Neutrophil (primary cell): ENCODE results near the gene TRIM15.

Source experiments
- H3K27ac ChIP-seq: fragments of 200-600 bp; sonication (generic); 2 replicates; pipeline ENCODE4 v1.5.1; 2016; ENCODE audit warnings: mild to moderate bottlenecking, moderate library complexity
- H3K27me3 ChIP-seq: fragments of 200-600 bp; sonication (generic); 2 replicates; pipeline ENCODE4 v1.6.0; 2016; ENCODE audit warnings: mild to moderate bottlenecking
- H3K36me3 ChIP-seq: fragments of 200-600 bp; sonication (generic); 2 replicates; pipeline ENCODE4 v1.5.1; 2017
- H3K4me1 ChIP-seq, 2 experiments: fragments of 200-600 bp in 1 of 2; sonication (generic) in 1 of 2; 1 replicate in 1 of 2; 2 replicates in 1 of 2; pipeline versions ENCODE4 v1.5.1 to v1.6.1; 2013 to 2016; ENCODE audit warnings: low read depth in 1 of 2, low read length in 1 of 2, mild to moderate bottlenecking in 1 of 2, moderate library complexity in 1 of 2; ENCODE audit not compliant: control insufficient read depth in 1 of 2, insufficient read depth in 1 of 2
- H3K4me3 ChIP-seq, 2 experiments: fragments of 200-600 bp in 1 of 2; sonication (generic) in 1 of 2; 1 replicate in 1 of 2; 2 replicates in 1 of 2; pipeline ENCODE4 v1.5.1; 2013 to 2016; ENCODE audit warnings: low read depth in 1 of 2, low read length in 1 of 2, mild to moderate bottlenecking in 1 of 2, moderate library complexity in 1 of 2
- H3K9me3 ChIP-seq: fragments of 200-600 bp; sonication (generic); 2 replicates; pipeline ENCODE4 v1.5.1; 2016
- TF ChIP-seq, protein P1 (sequence below): fragments of 200-600 bp; sonication (generic); IDR thresholded peaks from 2 replicates; pipeline ENCODE4 v1.5.1; 2016; ENCODE audit warnings: antibody characterized with exemption

The TRIM15 gene

DNA sequence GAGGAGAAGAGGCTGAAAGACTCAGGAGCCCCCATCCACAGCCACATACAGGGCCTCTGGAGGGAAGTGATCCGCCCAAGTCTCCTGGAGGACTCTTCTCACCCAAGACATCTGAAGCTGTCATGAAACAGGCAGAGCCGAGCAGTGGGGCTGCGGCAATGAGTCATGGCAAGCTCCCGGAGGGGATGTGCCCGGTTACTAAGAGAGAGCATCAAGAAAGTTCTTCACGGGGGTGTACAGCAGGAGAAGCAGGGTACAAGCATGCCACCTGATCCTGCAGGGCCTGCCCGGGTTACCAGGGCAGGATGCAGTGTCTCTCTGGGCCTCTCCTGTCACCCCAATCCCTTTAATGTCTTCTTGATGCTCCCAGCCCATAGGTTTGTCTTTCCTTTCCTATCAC, 28.7 kb downstream of the TRIM15 start:
- H3K4me1 ChIP-seq, result no peaks in the 10 kb centered on the region
- H3K27me3 ChIP-seq, result no peaks in the 10 kb centered on the region
- TF ChIP-seq, protein P1, sequence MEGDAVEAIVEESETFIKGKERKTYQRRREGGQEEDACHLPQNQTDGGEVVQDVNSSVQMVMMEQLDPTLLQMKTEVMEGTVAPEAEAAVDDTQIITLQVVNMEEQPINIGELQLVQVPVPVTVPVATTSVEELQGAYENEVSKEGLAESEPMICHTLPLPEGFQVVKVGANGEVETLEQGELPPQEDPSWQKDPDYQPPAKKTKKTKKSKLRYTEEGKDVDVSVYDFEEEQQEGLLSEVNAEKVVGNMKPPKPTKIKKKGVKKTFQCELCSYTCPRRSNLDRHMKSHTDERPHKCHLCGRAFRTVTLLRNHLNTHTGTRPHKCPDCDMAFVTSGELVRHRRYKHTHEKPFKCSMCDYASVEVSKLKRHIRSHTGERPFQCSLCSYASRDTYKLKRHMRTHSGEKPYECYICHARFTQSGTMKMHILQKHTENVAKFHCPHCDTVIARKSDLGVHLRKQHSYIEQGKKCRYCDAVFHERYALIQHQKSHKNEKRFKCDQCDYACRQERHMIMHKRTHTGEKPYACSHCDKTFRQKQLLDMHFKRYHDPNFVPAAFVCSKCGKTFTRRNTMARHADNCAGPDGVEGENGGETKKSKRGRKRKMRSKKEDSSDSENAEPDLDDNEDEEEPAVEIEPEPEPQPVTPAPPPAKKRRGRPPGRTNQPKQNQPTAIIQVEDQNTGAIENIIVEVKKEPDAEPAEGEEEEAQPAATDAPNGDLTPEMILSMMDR, result no peak
- H3K4me3 ChIP-seq, result no peak overlapping the region
- H3K9me3 ChIP-seq, result no peaks in the 10 kb centered on the region
- H3K27ac ChIP-seq, result no peak overlapping the region
- peaks cover 91% of the 10 kb centered on the region for H3K36me3 ChIP-seq

DNA sequence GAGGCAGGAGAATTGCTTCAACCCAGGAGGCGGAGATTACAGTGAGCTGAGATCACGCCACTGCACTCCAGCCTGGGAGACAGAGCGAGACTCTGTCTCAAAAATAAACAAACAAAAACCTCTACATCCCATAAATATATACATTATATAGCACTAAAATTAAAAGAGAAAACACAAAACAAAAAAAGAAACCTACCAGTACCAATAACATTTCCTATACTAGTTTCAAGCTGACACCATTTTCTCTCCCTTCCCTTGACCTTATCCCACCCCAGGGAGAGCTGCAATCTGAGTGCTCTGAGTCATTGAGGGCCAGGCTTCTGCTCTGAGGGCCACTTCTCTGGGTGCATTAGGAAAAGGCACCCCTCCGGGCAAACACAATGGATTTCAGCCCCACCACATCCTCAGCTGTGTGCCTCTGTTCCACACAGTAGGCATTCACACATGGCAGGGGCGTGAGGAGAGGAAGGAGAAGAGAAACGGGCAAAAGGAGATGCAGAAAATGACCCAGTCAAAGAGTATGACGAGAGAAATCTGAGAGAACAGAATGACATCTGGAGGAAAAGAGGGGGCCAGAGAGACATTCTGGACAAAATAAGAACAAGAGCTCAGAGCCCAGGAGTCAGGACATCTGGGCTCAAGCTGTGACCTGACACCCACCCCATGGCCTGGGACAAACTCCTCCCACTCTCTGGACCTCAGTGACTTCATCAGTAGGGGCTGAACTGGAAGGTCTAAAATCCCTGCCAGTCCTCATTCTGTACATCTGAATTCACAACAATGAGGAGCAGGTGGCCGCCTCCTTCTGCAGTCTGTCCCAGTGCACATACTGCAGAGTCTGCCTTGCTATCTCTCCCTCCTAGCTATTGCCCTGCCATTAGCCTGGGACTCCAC, 31.7 kb downstream of the TRIM15 start:
- Histone ChIP-seq H3K27ac (no peak overlapping the region), H3K27me3 (no peaks in the 10 kb centered on the region), H3K4me3 (no peak overlapping the region), H3K4me1 (no peaks in the 10 kb centered on the region), H3K9me3 (no peaks in the 10 kb centered on the region), H3K36me3 (peaks cover 88% of the 10 kb centered on the region)
- TF ChIP-seq, protein P1, result no peak

DNA sequence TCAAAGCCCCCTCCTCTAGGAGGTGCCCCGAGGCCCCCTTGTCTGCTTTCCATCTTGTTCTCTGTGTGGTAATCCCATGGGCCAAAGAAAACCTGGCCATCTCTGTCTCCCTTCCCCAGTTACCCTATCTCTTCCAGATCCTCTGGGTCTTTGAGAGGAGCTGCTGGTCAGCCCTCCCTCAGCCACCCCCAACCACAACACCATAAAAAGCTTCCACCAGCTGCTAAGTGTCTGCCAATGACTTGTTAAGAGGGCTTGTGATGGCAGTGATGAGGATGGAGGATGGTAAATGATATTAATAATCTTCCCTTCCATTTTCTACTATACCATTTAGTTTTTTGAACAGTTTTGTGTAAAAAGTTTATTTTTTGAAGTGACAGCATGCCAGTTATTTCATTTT, 32.6 kb downstream of the TRIM15 start:
- Histone ChIP-seq H3K27ac (no peak overlapping the region), H3K4me1 (peaks cover 8% of the 10 kb centered on the region in 2 experiments), H3K9me3 (no peaks in the 10 kb centered on the region), H3K36me3 (peaks cover 78% of the 10 kb centered on the region), H3K4me3 (no peak overlapping the region), H3K27me3 (no peaks in the 10 kb centered on the region)
- TF ChIP-seq, protein P1, result no peak

DNA sequence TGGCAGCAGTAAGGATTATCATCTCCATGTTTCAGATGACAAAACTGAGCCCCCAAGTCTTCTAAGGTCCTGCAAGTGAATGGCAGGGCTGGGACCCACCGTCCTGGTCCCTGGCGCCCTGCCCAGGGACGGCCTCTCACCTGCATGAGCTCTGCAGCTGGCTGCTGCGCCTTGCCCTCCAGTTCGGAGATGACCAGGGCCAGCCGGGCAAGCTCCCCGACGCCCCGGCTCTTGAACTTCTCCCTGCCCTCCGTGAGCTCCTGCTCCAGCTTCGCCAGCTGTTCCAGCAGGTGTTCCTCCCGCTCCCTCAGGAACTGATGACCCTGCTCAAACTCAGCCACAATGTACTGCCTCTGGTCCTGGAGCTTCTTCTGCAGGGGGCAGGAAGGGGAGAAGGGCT, 33.0 kb downstream of the TRIM15 start:
- no peaks in the 10 kb centered on the region for H3K27me3 ChIP-seq
- H3K9me3 ChIP-seq, result no peaks in the 10 kb centered on the region
- no peak overlapping the region for H3K27ac ChIP-seq
- H3K4me3 ChIP-seq, result no peak overlapping the region
- peaks cover 75% of the 10 kb centered on the region for H3K36me3 ChIP-seq
- TF ChIP-seq, protein P1, result no peak
- H3K4me1 ChIP-seq, result peaks cover 12% of the 10 kb centered on the region in 2 experiments

DNA sequence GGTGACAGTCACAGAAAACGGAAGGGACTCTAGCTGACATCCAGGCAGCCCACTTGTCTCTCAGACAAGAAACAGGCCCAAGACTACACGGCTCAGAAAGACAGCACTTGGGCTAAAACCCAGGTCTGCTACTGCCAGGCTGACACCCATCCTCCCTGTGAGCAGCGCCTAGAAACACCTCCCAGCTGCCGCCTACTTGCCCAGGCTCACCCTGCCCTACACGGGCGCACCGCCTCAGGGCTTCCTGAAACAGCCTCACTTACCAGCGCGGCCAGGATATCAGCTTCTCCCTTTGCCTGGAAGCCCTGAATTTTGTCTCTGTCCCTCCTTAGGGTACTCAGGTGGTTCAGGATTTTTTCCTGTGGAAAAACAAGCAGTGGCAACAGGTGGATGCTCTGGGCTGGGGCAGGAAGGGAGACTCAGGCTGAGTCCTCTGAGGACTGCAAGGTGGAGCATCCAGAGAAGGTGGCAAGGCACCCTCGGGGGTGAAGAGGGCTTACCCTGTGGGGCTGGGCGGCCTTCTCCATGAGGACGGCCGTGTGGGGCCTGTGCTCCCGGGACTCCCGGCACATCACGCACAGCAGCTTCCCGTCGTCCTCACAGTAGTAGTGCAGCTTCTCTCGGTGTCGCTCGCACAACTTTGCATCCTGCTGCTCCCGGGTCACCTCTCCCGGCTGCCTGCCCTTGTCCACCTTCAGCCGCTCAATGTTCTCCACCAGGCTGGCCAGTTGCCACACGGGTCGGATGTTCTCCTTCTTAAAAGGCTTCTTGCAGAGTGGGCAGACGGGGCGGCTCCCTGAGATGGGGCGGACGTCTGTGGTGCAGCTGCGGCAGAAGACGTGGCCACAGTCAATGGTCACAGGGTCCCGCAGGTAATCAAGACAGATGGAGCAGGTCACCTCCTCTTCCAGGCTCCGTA, 35.1 kb downstream of the TRIM15 start:
- TF ChIP-seq, protein P1, result no peak
- H3K4me1 ChIP-seq, result peaks cover 30 to 32% of the 10 kb centered on the region in 2 experiments
- peaks cover 58% of the 10 kb centered on the region for H3K36me3 ChIP-seq
- no peak overlapping the region for H3K4me3 ChIP-seq
- no peaks in the 10 kb centered on the region for H3K9me3 ChIP-seq
- no peak overlapping the region for H3K27ac ChIP-seq
- no peaks in the 10 kb centered on the region for H3K27me3 ChIP-seq
